ENCODE measurements around the gene SOX4.

SOX4 gene

GRCh38 chr6:21597801-21598673 lies 4.5 kb downstream of the SOX4 start:
- FAIRE-seq (peak; percentile 5), DNase-seq (ENCODE audit: insufficient read length, low spot score) (no peak)
- no peak for TF ChIP-seq POLR2AphosphoS5 (IDR thresholded peaks at IDR 0.05; ENCODE audit: low read depth, low read length)
- TF ChIP-seq PAX5 (IDR thresholded peaks at IDR 0.05; ENCODE audit: insufficient read depth, low read length, severe bottlenecking) = no peak
- no peak for TF ChIP-seq SPI1 (IDR thresholded peaks at IDR 0.05; ENCODE audit: low read depth, low read length)

DNA sequence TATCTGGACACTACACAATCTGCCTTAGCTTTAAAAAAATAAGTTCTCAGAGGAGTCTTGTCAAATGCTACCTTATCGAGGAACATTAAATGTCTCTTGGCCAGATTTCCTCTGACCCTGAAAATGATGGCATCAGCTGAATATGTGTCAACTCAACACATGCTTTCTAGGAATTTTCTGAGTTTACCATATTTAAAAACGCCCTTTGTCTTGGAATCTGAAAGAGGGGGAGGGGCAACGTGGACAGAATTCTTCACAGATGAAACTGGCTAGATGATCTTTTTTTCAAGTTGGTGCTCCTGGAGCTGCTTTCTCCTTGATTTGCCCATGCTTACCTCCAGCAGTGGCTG lies 5.1 kb downstream of the SOX4 start:
- TF ChIP-seq POLR2A (IDR thresholded peaks at IDR 0.05; ENCODE audit: low read depth, low read length) (no peak), PAX5 (IDR thresholded peaks at IDR 0.05; ENCODE audit: insufficient read depth, low read length, severe bottlenecking) (no peak), TAF1 (IDR thresholded peaks at IDR 0.05; ENCODE audit: low read depth, low read length) (no peak), POU2F2 (IDR thresholded peaks at IDR 0.05; ENCODE audit: low read depth, low read length) (no peak)
- FAIRE-seq (no peak), DNase-seq (ENCODE audit: insufficient read length, low spot score) (no peak)

- no peak for FAIRE-seq
- no peak for DNase-seq (ENCODE audit: insufficient read length, low spot score)
- TF ChIP-seq POLR2AphosphoS5 (IDR thresholded peaks at IDR 0.05; ENCODE audit: low read depth, low read length) (no peak), POLR2A (IDR thresholded peaks at IDR 0.05; ENCODE audit: low read depth, low read length) (no peak), POU2F2 (IDR thresholded peaks at IDR 0.05; ENCODE audit: low read depth, low read length) (no peak), PAX5 (IDR thresholded peaks at IDR 0.05; ENCODE audit: insufficient read depth, low read length, severe bottlenecking) (no peak), SPI1 (IDR thresholded peaks at IDR 0.05; ENCODE audit: low read depth, low read length) (no peak), TAF1 (IDR thresholded peaks at IDR 0.05; ENCODE audit: low read depth, low read length) (no peak)
Observed at GRCh38 chr6:21599051-21599696, 5.6 kb downstream of the SOX4 start.

GRCh38 chr6:21601339-21601923 lies 7.9 kb downstream of the SOX4 start:
- no peak for DNase-seq (ENCODE audit: insufficient read length, low spot score)
- no peak for FAIRE-seq
- TF ChIP-seq PAX5 (IDR thresholded peaks at IDR 0.05; ENCODE audit: insufficient read depth, low read length, severe bottlenecking) = no peak
- no peak for TF ChIP-seq POU2F2 (IDR thresholded peaks at IDR 0.05; ENCODE audit: low read depth, low read length)
- TF ChIP-seq TAF1 (IDR thresholded peaks at IDR 0.05; ENCODE audit: low read depth, low read length) = no peak
- no peak for TF ChIP-seq SPI1 (IDR thresholded peaks at IDR 0.05; ENCODE audit: low read depth, low read length)
- TF ChIP-seq POLR2AphosphoS5 (IDR thresholded peaks at IDR 0.05; ENCODE audit: low read depth, low read length) = 0 out of 2 replicates have a peak, but pooled peaks have one; percentile 63
- TF ChIP-seq POLR2A (IDR thresholded peaks at IDR 0.05; ENCODE audit: low read depth, low read length) = no peak

DNA sequence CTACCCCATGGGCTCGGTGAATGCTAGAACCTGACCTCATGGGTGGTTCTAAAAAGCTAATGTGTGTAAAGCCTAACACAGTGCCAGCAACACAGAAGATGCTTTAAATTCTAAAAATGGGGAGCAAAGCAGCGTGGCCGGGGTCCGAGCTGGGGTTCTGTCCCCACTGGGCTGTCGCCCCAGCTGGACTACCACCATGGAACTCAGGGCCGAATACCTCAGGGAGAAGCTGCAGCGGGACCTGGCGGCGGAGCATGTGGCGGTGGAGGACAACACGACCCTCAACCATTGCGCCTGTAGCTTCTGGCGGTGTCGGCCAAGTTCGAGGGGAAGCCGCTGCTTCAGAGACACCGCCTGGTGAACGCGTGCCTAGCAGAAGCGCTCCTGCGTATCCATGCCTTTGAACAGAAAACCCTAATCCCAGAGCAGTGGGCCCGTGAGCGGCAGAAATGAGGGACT lies 8.4 kb downstream of the SOX4 start:
- no peak for FAIRE-seq
- TF ChIP-seq POLR2AphosphoS5 (IDR thresholded peaks at IDR 0.05; ENCODE audit: low read depth, low read length) = no peak
- TF ChIP-seq SPI1 (IDR thresholded peaks at IDR 0.05; ENCODE audit: low read depth, low read length) = no peak
- no peak for TF ChIP-seq POLR2A (IDR thresholded peaks at IDR 0.05; ENCODE audit: low read depth, low read length)
- no peak for TF ChIP-seq TAF1 (IDR thresholded peaks at IDR 0.05; ENCODE audit: low read depth, low read length)
- no peak for TF ChIP-seq PAX5 (IDR thresholded peaks at IDR 0.05; ENCODE audit: insufficient read depth, low read length, severe bottlenecking)
- DNase-seq (ENCODE audit: insufficient read length, low spot score) = no peak

DNA sequence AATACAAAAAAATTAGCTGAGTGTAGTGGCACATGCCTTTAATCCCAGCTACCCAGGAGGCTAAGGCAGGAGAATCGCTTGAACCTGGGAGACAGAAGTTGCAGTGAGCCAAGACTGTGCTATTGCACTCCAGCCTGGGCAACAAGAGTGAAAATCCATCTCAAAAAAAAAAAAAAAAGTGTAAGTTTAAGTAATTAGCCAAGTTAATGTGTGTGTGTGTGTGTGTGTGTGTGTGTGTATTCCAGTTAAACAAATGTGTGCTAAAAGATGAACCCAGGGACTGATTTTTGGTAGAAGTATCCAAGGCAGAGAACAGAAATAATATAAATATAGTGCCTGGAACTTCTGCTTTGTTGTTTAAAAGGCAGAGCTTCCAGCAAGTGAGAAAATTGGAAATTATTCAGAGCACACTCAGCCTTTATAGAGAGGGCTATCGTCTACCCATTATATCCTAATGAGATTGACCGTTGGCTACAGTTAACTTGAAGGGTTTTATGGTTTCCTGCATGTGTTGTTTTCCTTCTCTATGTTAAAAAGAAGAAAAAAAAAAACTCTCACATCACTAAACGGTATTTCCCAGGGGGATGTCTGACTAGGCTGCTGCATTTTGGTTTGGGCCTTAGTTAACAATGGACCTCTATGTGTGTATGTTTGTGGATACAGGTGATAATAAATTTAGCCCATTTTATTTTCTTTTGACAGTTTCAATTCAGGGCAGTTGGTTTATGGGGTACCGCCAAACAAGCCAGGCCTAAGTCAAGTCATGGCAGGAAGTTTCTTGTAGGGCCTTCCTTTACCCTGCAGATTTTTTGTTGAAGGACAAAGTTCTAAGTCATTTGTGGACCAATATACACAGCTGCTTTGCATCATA lies 9.8 kb downstream of the SOX4 start:
- no peak for DNase-seq (ENCODE audit: insufficient read length, low spot score)
- peak; percentile 43 for FAIRE-seq
- TF ChIP-seq TAF1 (IDR thresholded peaks at IDR 0.05; ENCODE audit: low read depth, low read length) (no peak), SPI1 (IDR thresholded peaks at IDR 0.05; ENCODE audit: low read depth, low read length) (no peak), POLR2AphosphoS5 (IDR thresholded peaks at IDR 0.05; ENCODE audit: low read depth, low read length) (no peak), POU2F2 (IDR thresholded peaks at IDR 0.05; ENCODE audit: low read depth, low read length) (no peak), PAX5 (IDR thresholded peaks at IDR 0.05; ENCODE audit: insufficient read depth, low read length, severe bottlenecking) (no peak), POLR2A (IDR thresholded peaks at IDR 0.05; ENCODE audit: low read depth, low read length) (no peak)

DNA sequence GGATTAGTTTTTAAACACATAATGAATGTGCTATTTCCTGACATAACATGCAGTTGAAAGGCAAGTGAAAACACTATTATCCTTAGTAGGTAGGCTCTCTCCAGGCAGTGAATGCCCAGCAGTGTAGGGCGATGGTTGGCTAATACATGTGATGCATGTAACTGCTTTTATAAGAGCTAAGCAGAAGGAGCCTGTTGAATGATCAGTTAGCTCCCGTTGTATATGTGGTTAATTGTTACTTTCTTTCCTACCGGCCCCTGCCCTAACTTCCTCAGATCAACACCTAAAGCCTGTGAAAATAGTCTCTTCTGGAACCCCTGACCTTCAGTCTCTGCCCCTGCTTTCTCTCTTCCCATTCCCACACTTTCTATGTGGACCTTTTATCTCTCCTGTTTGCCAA lies 10.5 kb downstream of the SOX4 start:
- DNase-seq (ENCODE audit: insufficient read length, low spot score) (no peak), FAIRE-seq (no peak)
- TF ChIP-seq PAX5 (IDR thresholded peaks at IDR 0.05; ENCODE audit: insufficient read depth, low read length, severe bottlenecking) (no peak), POLR2AphosphoS5 (IDR thresholded peaks at IDR 0.05; ENCODE audit: low read depth, low read length) (no peak), POU2F2 (IDR thresholded peaks at IDR 0.05; ENCODE audit: low read depth, low read length) (no peak), TAF1 (IDR thresholded peaks at IDR 0.05; ENCODE audit: low read depth, low read length) (no peak), POLR2A (IDR thresholded peaks at IDR 0.05; ENCODE audit: low read depth, low read length) (no peak), SPI1 (IDR thresholded peaks at IDR 0.05; ENCODE audit: low read depth, low read length) (no peak)

- DNase-seq (ENCODE audit: insufficient read length, low spot score) (no peak), FAIRE-seq (no peak)
- TF ChIP-seq SPI1 (IDR thresholded peaks at IDR 0.05; ENCODE audit: low read depth, low read length) (no peak), POLR2A (IDR thresholded peaks at IDR 0.05; ENCODE audit: low read depth, low read length) (no peak), PAX5 (IDR thresholded peaks at IDR 0.05; ENCODE audit: insufficient read depth, low read length, severe bottlenecking) (no peak), TAF1 (IDR thresholded peaks at IDR 0.05; ENCODE audit: low read depth, low read length) (no peak), POU2F2 (IDR thresholded peaks at IDR 0.05; ENCODE audit: low read depth, low read length) (no peak), POLR2AphosphoS5 (IDR thresholded peaks at IDR 0.05; ENCODE audit: low read depth, low read length) (no peak)
Observed at GRCh38 chr6:21605166-21605565, 11.6 kb downstream of the SOX4 start.

All from GM12891 (cell line).